Glutamatergic neuron (in vitro differentiated cells): ENCODE measurements around the gene DROSHA. TPM values are rescaled to one million over a fixed set of nuclear protein-coding genes. Genes with fewer than 3 reads are reported as not detected.
A peak's percentile ranks its signal among the peaks of the same experiment; 100 is the strongest.

Experiments
- DNase-seq: peaks from one replicate; pipeline ENCODE4 v3.0.0; 2022
- H3K27ac Mint-ChIP-seq: one replicate; pipeline ENCODE4 v1.8.0; 2020; ENCODE audit warnings: mild to moderate bottlenecking, mixed read lengths, inconsistent platforms; ENCODE audit not compliant: unreplicated experiment
- H3K27me3 Mint-ChIP-seq: one replicate; pipeline ENCODE4 v1.8.0; 2020; ENCODE audit warnings: mild to moderate bottlenecking, moderate library complexity, mixed read lengths, inconsistent platforms; ENCODE audit not compliant: unreplicated experiment
- H3K36me3 Mint-ChIP-seq: one replicate; pipeline ENCODE4 v1.8.0; 2020; ENCODE audit warnings: mild to moderate bottlenecking, mixed read lengths, inconsistent platforms; ENCODE audit not compliant: unreplicated experiment
- H3K4me1 Mint-ChIP-seq: one replicate; pipeline ENCODE4 v1.8.0; 2020; ENCODE audit warnings: mild to moderate bottlenecking, low read depth, mixed read lengths, inconsistent platforms; ENCODE audit not compliant: unreplicated experiment
- H3K4me3 Mint-ChIP-seq: one replicate; pipeline ENCODE4 v1.8.0; 2020; ENCODE audit warnings: mild to moderate bottlenecking, mixed read lengths, inconsistent platforms; ENCODE audit not compliant: unreplicated experiment
- H3K9me3 Mint-ChIP-seq: one replicate; pipeline ENCODE4 v1.8.0; 2020; ENCODE audit warnings: mild to moderate bottlenecking, moderate library complexity, mixed read lengths, inconsistent platforms; ENCODE audit not compliant: unreplicated experiment
- total RNA-seq: library from RNA; stranded (reverse); fragmentation: NEBNext Ultra II Directional; extraction: Animal tissue kit (Norgen Biotek cat#: 25700); gene quantifications from one replicate; pipeline ENCODE4 v1.2.1, GENCODE V29; 2021; ENCODE audit not compliant: unreplicated experiment
- TF ChIP-seq, protein P1 (sequence below): fragments of 200-600 bp; sonication (generic); IDR thresholded peaks from one replicate; pipeline ENCODE4 v1.5.0; 2021; ENCODE audit not compliant: partially characterized antibody, unreplicated experiment

The DROSHA gene
- total RNA-seq, 1 donor from 2014 or later: 102 TPM

DNA sequence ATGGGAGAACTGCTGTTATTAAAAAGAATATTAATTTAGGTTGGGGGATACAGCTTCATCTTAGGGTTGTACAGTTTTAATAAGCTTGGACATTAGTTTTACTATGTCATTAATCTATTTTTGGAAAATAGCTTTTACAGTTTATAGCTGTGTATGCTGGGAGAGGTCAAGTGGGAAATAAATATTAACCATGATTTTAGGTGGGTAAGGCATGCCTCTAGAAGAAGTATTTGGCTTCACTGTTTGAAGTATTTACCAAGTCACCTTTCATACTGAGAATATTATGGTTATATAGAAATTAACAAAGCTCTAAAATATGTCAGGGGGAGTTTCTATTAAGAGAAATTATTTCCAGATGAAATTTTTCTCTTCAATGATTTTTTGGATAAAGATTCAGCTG lies 5.5 kb upstream of the DROSHA start:
- Mint-ChIP-seq H3K27ac (no peak overlapping the region), H3K27me3 (no peaks in the 10 kb centered on the region), H3K36me3 (no peaks in the 10 kb centered on the region), H3K9me3 (no peaks in the 10 kb centered on the region), H3K4me1 (peaks cover 5% of the 10 kb centered on the region), H3K4me3 (no peak overlapping the region)
- no peak for DNase-seq
- TF ChIP-seq, protein P1, sequence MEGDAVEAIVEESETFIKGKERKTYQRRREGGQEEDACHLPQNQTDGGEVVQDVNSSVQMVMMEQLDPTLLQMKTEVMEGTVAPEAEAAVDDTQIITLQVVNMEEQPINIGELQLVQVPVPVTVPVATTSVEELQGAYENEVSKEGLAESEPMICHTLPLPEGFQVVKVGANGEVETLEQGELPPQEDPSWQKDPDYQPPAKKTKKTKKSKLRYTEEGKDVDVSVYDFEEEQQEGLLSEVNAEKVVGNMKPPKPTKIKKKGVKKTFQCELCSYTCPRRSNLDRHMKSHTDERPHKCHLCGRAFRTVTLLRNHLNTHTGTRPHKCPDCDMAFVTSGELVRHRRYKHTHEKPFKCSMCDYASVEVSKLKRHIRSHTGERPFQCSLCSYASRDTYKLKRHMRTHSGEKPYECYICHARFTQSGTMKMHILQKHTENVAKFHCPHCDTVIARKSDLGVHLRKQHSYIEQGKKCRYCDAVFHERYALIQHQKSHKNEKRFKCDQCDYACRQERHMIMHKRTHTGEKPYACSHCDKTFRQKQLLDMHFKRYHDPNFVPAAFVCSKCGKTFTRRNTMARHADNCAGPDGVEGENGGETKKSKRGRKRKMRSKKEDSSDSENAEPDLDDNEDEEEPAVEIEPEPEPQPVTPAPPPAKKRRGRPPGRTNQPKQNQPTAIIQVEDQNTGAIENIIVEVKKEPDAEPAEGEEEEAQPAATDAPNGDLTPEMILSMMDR: no peak

DNA sequence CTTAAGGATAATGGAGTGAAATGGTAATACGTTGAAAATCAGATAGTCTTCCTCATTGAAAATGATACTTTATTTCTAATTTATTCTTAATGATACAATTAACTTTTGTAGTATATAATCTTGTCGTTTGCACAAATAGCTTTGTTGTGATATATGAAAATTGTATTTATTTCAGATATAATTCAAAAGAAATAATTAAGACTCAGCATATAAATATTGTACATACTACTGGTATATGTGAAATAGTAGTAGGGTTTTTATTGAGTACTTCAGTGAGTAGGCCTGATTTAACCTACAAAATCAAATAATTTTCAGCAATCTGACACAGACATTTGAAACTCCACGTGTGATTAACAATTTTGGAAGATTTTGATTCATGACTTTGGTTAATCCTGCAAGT lies 5.0 kb upstream of the DROSHA start:
- DNase-seq: no peak
- TF ChIP-seq, protein P1: no peak
- Mint-ChIP-seq H3K4me1 (peaks cover 5% of the 10 kb centered on the region), H3K9me3 (peaks cover 3% of the 10 kb centered on the region), H3K27ac (no peak overlapping the region), H3K27me3 (no peaks in the 10 kb centered on the region), H3K4me3 (no peak overlapping the region), H3K36me3 (no peaks in the 10 kb centered on the region)

DNA sequence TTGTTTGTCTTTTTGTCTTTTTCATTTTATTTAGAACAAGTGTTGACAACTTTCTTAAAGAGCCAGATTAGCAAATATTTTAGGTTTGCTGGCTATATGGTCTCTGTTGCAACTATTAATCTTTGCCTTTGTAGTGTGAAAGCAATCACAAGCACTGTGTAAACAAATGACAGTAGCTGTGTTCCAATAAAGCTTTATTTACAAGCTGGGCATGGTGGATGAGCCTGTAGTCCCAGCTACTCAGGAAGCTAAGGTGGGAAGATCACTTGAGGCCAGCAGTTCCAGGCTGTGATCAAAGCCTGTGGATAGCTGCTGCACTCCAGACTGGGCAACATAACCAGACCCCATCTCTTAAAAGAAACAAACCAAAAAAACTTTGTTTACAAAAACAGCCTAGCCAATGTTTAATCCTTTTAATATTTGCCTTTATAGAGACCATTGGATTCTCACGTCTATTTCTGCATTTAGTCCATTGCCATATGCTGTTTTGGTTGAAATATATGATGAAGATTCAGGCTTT lies 2.7 kb upstream of the DROSHA start:
- Mint-ChIP-seq H3K4me1 (peaks cover 17% of the 10 kb centered on the region), H3K9me3 (peaks cover 3% of the 10 kb centered on the region), H3K4me3 (no peak overlapping the region), H3K27ac (no peak overlapping the region), H3K27me3 (peaks cover 2% of the 10 kb centered on the region), H3K36me3 (no peaks in the 10 kb centered on the region)
- no peak for DNase-seq
- TF ChIP-seq, protein P1: no peak

DNA sequence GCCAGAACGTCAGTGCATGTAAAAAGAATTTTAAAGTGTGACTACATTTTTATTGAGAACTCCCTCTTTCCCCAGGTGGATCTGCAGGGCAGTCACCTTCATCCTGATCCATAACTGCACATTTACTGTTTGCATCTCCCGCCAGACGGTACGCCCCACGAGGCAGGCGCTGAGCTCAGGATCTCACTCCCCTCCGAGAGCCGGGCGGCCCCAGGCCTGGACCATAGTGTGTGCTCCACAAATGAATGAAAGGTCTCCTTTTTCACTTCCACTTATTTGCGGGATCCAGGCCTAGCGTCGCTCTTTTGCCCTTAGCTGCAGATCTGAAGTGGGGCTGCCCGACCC lies 378 bp downstream of the DROSHA start:
- peak; percentile 59 for DNase-seq
- peak overlapping the region; percentile 7 for H3K27ac Mint-ChIP-seq
- TF ChIP-seq, protein P1: no peak
- H3K9me3 Mint-ChIP-seq: peaks cover 3% of the 10 kb centered on the region
- H3K4me3 Mint-ChIP-seq: peak overlapping the region; percentile 98
- peaks cover 2% of the 10 kb centered on the region for H3K27me3 Mint-ChIP-seq
- peaks cover 17% of the 10 kb centered on the region for H3K4me1 Mint-ChIP-seq
- no peaks in the 10 kb centered on the region for H3K36me3 Mint-ChIP-seq

DNA sequence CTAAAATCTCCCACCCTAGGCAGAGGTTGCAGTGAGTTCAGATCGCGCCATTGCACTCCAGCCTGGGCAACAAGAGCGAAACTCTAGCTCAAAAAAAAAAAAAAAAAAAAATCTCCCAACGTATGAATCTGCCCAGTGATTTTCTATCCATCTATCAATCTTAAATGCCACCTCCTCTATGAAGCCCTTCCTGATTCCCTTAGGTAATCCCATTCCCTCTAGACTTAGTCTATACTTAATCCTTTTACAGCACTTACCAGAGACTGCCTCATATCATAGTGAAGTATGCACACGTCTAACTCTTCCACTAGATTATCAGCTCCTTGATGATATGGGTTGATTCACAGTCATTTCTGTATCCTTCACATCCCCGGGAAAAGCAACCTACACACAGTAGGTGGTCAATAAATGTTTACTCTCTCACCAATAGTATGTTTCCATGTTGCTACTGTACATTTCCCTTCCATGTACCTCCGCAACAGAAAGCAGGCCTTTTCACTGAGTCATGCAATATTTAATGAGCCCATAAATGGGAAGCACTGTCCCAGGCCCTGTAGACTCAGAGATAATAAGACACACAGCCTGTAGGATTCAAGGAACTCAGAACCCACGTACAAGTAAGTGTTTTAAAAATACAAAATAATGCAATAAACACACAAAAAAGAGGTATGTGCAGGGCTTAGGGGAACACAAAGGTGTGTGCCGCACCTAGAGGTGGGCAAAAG lies 1.2 kb downstream of the DROSHA start:
- DNase-seq: no peak
- Mint-ChIP-seq H3K4me3 (peak overlapping the region; percentile 98), H3K9me3 (peaks cover 3% of the 10 kb centered on the region), H3K27me3 (peaks cover 2% of the 10 kb centered on the region), H3K4me1 (peaks cover 17% of the 10 kb centered on the region), H3K27ac (no peak overlapping the region), H3K36me3 (no peaks in the 10 kb centered on the region)
- TF ChIP-seq, protein P1: no peak
